B cell (primary cell): ENCODE measurements around the gene RXYLT1.

Experiments
- CTCF ChIP-seq: fragments of 200-600 bp; IDR thresholded peaks from one replicate; pipeline ENCODE4 v1.8.0; 2022; ENCODE audit warnings: antibody characterized with exemption, mild to moderate bottlenecking
- EZH2 ChIP-seq: IDR thresholded peaks from 2 replicates; pipeline ENCODE4 v1.6.1; 2012; ENCODE audit warnings: borderline replicate concordance, low read depth, mild to moderate bottlenecking, moderate library complexity, low read length; ENCODE audit not compliant: insufficient read depth, poor library complexity, severe bottlenecking

DNA sequence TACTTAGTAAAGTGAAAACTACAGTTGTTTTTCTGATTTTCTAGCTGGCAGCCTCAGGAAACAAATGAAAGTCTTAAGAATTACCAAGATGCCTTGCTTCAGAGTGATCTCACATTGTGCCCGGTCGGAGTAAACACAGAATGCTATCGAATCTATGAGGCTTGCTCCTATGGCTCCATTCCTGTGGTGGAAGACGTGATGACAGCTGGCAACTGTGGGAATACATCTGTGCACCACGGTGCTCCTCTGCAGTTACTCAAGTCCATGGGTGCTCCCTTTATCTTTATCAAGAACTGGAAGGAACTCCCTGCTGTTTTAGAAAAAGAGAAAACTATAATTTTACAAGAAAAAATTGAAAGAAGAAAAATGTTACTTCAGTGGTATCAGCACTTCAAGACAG lies 28.9 kb downstream of the RXYLT1 start:
- TF ChIP-seq CTCF (no peak), EZH2 (no peak)
